NCI-H187 treated with DMSO at 0.1 percent for 48 hours (cell line): ENCODE results near the gene DPYSL4.

Source experiments
- DNase-seq: peaks from one replicate; lab custom pipeline; 2025; lab: John Stamatoyannopoulos, UW

Gene DPYSL4

GRCh38 chr10:132196178-132197113 lies 9.7 kb downstream of the DPYSL4 start:
- no peak for DNase-seq

GRCh38 chr10:132197271-132198067 lies 10.7 kb downstream of the DPYSL4 start:
- no peak for DNase-seq

- DNase-seq: no peak
Observed at GRCh38 chr10:132198068-132198370, 11.3 kb downstream of the DPYSL4 start.

- DNase-seq: no peak
Observed at GRCh38 chr10:132198381-132199181, 11.8 kb downstream of the DPYSL4 start.

- no peak for DNase-seq
Observed at GRCh38 chr10:132199268-132199853, 12.6 kb downstream of the DPYSL4 start.

- no peak for DNase-seq
Observed at GRCh38 chr10:132199854-132200311, 13.1 kb downstream of the DPYSL4 start.

- no peak for DNase-seq
Observed at GRCh38 chr10:132200344-132201110, 13.8 kb downstream of the DPYSL4 start.

GRCh38 chr10:132201111-132201969 lies 14.6 kb downstream of the DPYSL4 start:
- no peak for DNase-seq

- DNase-seq: no peak
Observed at GRCh38 chr10:132202070-132202970, 15.6 kb downstream of the DPYSL4 start.

- DNase-seq: no peak
Observed at GRCh38 chr10:132203256-132204077, 16.7 kb downstream of the DPYSL4 start.

GRCh38 chr10:132204078-132204780 lies 17.5 kb downstream of the DPYSL4 start:
- DNase-seq: no peak

GRCh38 chr10:132204781-132205473 lies 18.2 kb downstream of the DPYSL4 start:
- no peak for DNase-seq

GRCh38 chr10:132205650-132206376 lies 19.1 kb downstream of the DPYSL4 start:
- DNase-seq: no peak

GRCh38 chr10:132206377-132206745 lies 19.6 kb downstream of the DPYSL4 start:
- DNase-seq: no peak

- DNase-seq: no peak
Observed at GRCh38 chr10:132206806-132207535, 20.2 kb downstream of the DPYSL4 start.
